ENCODE results near the gene VWA2. TPM values are rescaled to one million over a fixed set of nuclear protein-coding genes. Genes with fewer than 3 reads are reported as not detected.

Gene VWA2
- total RNA-seq, 6 experiments from 2014 or later, result 0.06 to 0.14 (median 0.09) TPM; not detected in 2

GRCh38 chr10:114337510-114338462, 98.7 kb downstream of the VWA2 start:
- no peaks in the 10 kb centered on the region for H3K4me1 ChIP-seq
- 83% methylated on average over 13 of the region's 19 CpGs for WGBS (ENCODE audit: insufficient coverage, low coverage, low lambda C conversion rate, missing lambda C conversion rate)
- H3K4me3 ChIP-seq, result no peak overlapping the region
- DNase-seq (no peak), ATAC-seq (no peak)
- no peaks in the 10 kb centered on the region for H3K9me3 ChIP-seq
- no peak overlapping the region for H3K27ac ChIP-seq
- TF ChIP-seq POLR2A (IDR thresholded peaks at IDR 0.05), result no peak
- TF ChIP-seq CTCF (IDR thresholded peaks at IDR 0.05), result no peak
- H3K36me3 ChIP-seq, result no peaks in the 10 kb centered on the region
- no peaks in the 10 kb centered on the region for H3K27me3 ChIP-seq
- intact Hi-C loops (cut with DNase I), result no loop called here

GRCh38 chr10:114340816-114341215, 101.8 kb downstream of the VWA2 start:
- DNase-seq (no peak), ATAC-seq (no peak)
- intact Hi-C loops (cut with DNase I), result no loop called here
- 82% methylated on average over 5 of the region's 8 CpGs for WGBS (ENCODE audit: insufficient coverage, low coverage, low lambda C conversion rate, missing lambda C conversion rate)
- TF ChIP-seq CTCF (IDR thresholded peaks at IDR 0.05) (no peak), POLR2A (IDR thresholded peaks at IDR 0.05) (no peak)
- Histone ChIP-seq H3K9me3 (no peaks in the 10 kb centered on the region), H3K4me1 (no peaks in the 10 kb centered on the region), H3K27me3 (no peaks in the 10 kb centered on the region), H3K4me3 (no peak overlapping the region), H3K36me3 (no peaks in the 10 kb centered on the region), H3K27ac (no peak overlapping the region)

Other genes with a start within 250 kb of the VWA2 start
- under 1 TPM in 4 of 6 experiments, not detected in 2; 0.11 to 0.66 (median 0.38) TPM for gene ADRB1, start 195.4 kb upstream of the VWA2 start, total RNA-seq
- gene CCDC186, start 65.1 kb upstream of the VWA2 start, total RNA-seq, result 10 to 100 TPM in 2 of 6 experiments, 1 to 10 TPM in 4; 4.2 to 11.7 (median 6.9) TPM
- under 1 TPM in 5 of 6 experiments, not detected in 1; 0.06 to 0.17 (median 0.12) TPM for gene TDRD1, start 59.9 kb upstream of the VWA2 start, total RNA-seq
- gene AFAP1L2, start 165.2 kb downstream of the VWA2 start, total RNA-seq, result 1 to 10 TPM in 4 of 6 experiments, under 1 TPM in 2; 0.50 to 2.2 (median 1.1) TPM